PC-3 (cell line): ENCODE results near the gene ACTG1. TPM values are rescaled to one million over a fixed set of nuclear protein-coding genes. Genes with fewer than 3 reads are reported as not detected.

Experiments used
- ATAC-seq: fragments of 200-7000 bp; cut with Tn5 transposase; 2 replicates; pipeline ENCODE4 v1.9.1; 2020; ENCODE audit warnings: mild to moderate bottlenecking, moderate library complexity
- BruUV-seq: library from RNA; stranded (reverse); fragments of 400-500 nt; replicated peaks from 2 replicates; lab custom pipeline; 2021; lab: Mats Ljungman, UMichigan
- CTCF ChIA-PET: fragments of 300-600 bp; sonication (Branson Sonifier 250); formaldehyde crosslinking; loops from one replicate; lab custom pipeline; 2022; ENCODE audit warnings: antibody characterized with exemption; lab: Charles Lee
- POLR2A ChIA-PET: fragments of 300-600 bp; sonication (Branson Sonifier 250); formaldehyde crosslinking; loops from one replicate; lab custom pipeline; 2022; ENCODE audit warnings: antibody characterized with exemption; ENCODE audit not compliant: unreplicated experiment; lab: Charles Lee
- DNase-seq: peaks from one replicate; pipeline ENCODE4 v3.0.0-alpha.2; 2015
- H2AFZ ChIP-seq: fragments of 300-600 bp; sonication (generic); 2 replicates; pipeline ENCODE4 v1.6.0; 2016; ENCODE audit warnings: antibody characterized with exemption, low read length
- H3F3A ChIP-seq: fragments of 300-600 bp; sonication (generic); one replicate; pipeline ENCODE4 v1.6.0; 2017; ENCODE audit warnings: antibody characterized with exemption, low read length, control low read depth, mild to moderate bottlenecking; ENCODE audit not compliant: unreplicated experiment
- H3K27ac ChIP-seq: fragments of 300-600 bp; sonication (generic); 2 replicates; pipeline ENCODE4 v1.5.1; 2016; ENCODE audit warnings: mild to moderate bottlenecking, low read length
- H3K27me3 ChIP-seq: fragments of 300-600 bp; sonication (generic); 2 replicates; pipeline ENCODE4 v1.6.1; 2016; ENCODE audit warnings: low read length, mixed read lengths
- H3K36me3 ChIP-seq: fragments of 300-600 bp; sonication (generic); 2 replicates; pipeline ENCODE4 v1.6.1; 2016; ENCODE audit warnings: low read depth, mixed run types, low read length, mixed read lengths
- H3K4me1 ChIP-seq: fragments of 300-600 bp; sonication (generic); 2 replicates; pipeline ENCODE4 v1.5.1; 2016; ENCODE audit warnings: low read length; ENCODE audit not compliant: insufficient read depth
- H3K4me2 ChIP-seq: fragments of 300-600 bp; sonication (generic); 2 replicates; pipeline ENCODE4 v1.6.0; 2016; ENCODE audit warnings: low read length
- H3K4me3 ChIP-seq: fragments of 300-600 bp; sonication (generic); 2 replicates; pipeline ENCODE4 v1.5.1; 2016; ENCODE audit warnings: mild to moderate bottlenecking, low read length, mixed read lengths
- H3K79me2 ChIP-seq: fragments of 300-600 bp; sonication (generic); 2 replicates; pipeline ENCODE4 v1.6.1; 2017; ENCODE audit warnings: low read length, mixed read lengths
- H3K9ac ChIP-seq: fragments of 300-600 bp; sonication (generic); 2 replicates; pipeline ENCODE4 v1.6.0; 2016; ENCODE audit warnings: mild to moderate bottlenecking, low read length
- H3K9me2 ChIP-seq: fragments of 300-600 bp; sonication (generic); replicated peaks from 2 replicates; pipeline ENCODE4 v1.6.1; 2016; ENCODE audit warnings: mixed run types, low read length, mixed read lengths
- H3K9me3 ChIP-seq: fragments of 300-600 bp; sonication (generic); 2 replicates; pipeline ENCODE4 v1.6.1; 2016; ENCODE audit warnings: low read length, mixed read lengths
- H4K20me1 ChIP-seq: fragments of 300-600 bp; sonication (generic); 2 replicates; pipeline ENCODE4 v1.6.1; 2016; ENCODE audit warnings: low read length, mixed read lengths
- EZH2 ChIP-seq: fragments of 300-600 bp; sonication (generic); IDR thresholded peaks from one replicate; pipeline ENCODE4 v1.6.1; 2017; ENCODE audit warnings: antibody characterized with exemption, mild to moderate bottlenecking, low read length; ENCODE audit not compliant: unreplicated experiment
- EZH2phosphoT487 ChIP-seq: fragments of 300-600 bp; sonication (generic); IDR thresholded peaks from 2 replicates; pipeline ENCODE4 v1.6.1; 2018; ENCODE audit warnings: mild to moderate bottlenecking, antibody characterized with exemption, low read length, borderline replicate concordance
- intact Hi-C: fragments of 100-400 bp; cut with micrococcal nuclease; formaldehyde crosslinking; loops from 2 replicates; pipeline ENCODE4 v1.9.0; 2023
- total RNA-seq: library from RNA; depleted of rRNA; stranded (reverse); fragments of >200 nt; gene quantifications from 2 replicates; pipeline ENCODE4 v1.2.3, GENCODE V29; 2014
- TF ChIP-seq, protein P1 (sequence below): fragments of 300-600 bp; sonication (generic); conservative IDR thresholded peaks from 2 replicates; pipeline ENCODE4 v1.5.1; 2017; ENCODE audit warnings: antibody characterized with exemption, low read depth, mild to moderate bottlenecking, low read length

Gene ACTG1
- total RNA-seq, 1 experiment from 2014 or later: 4,503 TPM

DNA sequence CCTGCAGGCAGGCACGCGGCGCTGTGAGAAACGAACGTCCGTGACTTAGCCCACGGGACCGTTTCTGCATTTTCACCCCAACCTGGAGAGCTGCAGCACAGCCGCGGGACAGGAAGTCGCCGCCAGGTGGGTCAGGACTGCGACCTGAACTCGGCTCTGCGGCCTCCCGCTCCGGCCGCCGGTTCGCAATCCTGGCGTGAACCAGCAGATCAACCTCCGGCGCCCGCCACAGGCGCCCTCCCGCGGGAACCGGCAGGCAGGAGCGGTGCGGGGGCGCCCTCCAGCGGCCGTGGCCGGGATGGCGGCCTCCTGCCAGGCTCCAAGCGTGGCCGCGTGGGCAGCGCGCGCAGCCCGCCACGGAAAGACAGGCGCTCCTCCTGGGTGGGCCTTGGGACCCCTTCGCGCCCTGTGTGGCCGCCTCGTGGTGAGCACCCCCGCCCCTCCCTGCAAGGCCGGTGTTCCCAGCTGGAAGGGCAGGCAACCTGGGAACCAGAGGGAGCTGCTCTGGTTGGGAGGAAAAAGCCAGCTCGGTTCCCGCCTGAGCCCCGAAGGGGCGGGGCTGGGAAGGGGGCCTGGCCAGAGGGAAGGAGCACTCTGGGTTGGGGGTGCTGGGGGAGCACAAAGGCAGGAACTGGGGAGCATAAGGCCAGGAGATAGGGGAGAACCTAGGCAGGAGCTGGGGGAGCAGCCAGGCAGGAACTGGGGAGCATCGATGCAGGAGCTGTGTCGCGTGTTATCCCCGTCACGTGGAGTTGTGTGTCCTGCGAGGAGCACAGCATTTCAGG, 28.2 kb downstream of the ACTG1 start:
- no peaks in the 10 kb centered on the region for H3F3A ChIP-seq
- peak overlapping the region; percentile 62 for H3K4me3 ChIP-seq
- no peaks in the 10 kb centered on the region for H3K27me3 ChIP-seq
- TF ChIP-seq, protein P1, sequence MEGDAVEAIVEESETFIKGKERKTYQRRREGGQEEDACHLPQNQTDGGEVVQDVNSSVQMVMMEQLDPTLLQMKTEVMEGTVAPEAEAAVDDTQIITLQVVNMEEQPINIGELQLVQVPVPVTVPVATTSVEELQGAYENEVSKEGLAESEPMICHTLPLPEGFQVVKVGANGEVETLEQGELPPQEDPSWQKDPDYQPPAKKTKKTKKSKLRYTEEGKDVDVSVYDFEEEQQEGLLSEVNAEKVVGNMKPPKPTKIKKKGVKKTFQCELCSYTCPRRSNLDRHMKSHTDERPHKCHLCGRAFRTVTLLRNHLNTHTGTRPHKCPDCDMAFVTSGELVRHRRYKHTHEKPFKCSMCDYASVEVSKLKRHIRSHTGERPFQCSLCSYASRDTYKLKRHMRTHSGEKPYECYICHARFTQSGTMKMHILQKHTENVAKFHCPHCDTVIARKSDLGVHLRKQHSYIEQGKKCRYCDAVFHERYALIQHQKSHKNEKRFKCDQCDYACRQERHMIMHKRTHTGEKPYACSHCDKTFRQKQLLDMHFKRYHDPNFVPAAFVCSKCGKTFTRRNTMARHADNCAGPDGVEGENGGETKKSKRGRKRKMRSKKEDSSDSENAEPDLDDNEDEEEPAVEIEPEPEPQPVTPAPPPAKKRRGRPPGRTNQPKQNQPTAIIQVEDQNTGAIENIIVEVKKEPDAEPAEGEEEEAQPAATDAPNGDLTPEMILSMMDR: peak; percentile 92
- TF ChIP-seq EZH2 (no peak), EZH2phosphoT487 (no peak)
- intact Hi-C loops: loop anchor here (1.0 to 2.0 kb wide), 3 partner anchors 84 to 230 kb away; no protein-coding TSS in a partner anchor
- CTCF ChIA-PET: interaction anchor here (0.6 to 1.5 kb wide), 12 partner anchors 25 to 245 kb away, joined by 3 to 10 read pairs (median 4); partner anchors contain the start of genes BAHCC1, NDUFAF8 and TEPSIN
- H3K4me1 ChIP-seq: peaks cover 15% of the 10 kb centered on the region
- H3K36me3 ChIP-seq: no peaks in the 10 kb centered on the region
- peak overlapping the region; percentile 91 for H3K4me2 ChIP-seq
- no peaks in the 10 kb centered on the region for H3K79me2 ChIP-seq
- POLR2A ChIA-PET: interaction anchor here (0.5 to 1.0 kb wide), 3 partner anchors 28 to 251 kb away, joined by 5 to 12 read pairs (median 8); partner anchors contain the start of genes ACTG1 and BAHCC1
- no peaks in the 10 kb centered on the region for H3K9me3 ChIP-seq
- no TSS peak for BruUV-seq
- ATAC-seq (peak; percentile 75), DNase-seq (peak; percentile 89)
- no peaks in the 10 kb centered on the region for H3K9me2 ChIP-seq
- H3K27ac ChIP-seq: no peak overlapping the region
- H2AFZ ChIP-seq: peak overlapping the region; percentile 96
- H3K9ac ChIP-seq: peak overlapping the region; percentile 76
- H4K20me1 ChIP-seq: no peaks in the 10 kb centered on the region

DNA sequence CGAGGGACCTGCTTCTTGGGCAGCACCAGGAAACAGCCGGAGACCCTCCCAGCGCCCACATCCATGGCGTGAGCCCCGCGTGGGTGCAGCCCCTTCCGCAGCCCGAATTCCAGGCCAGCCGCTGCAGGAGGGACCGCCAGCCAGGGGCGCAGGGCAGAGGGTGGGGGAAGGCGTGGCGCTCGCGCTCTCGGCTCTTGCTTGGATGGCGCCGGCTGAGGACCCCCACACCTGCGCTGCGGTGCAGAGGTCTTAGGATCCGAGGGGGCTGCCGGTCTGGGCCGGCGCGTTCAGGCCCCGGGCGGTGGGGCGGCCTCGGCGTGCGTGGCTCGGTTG, 28.8 kb downstream of the ACTG1 start:
- BruUV-seq: no TSS peak
- peak overlapping the region; percentile 96 for H2AFZ ChIP-seq
- no peaks in the 10 kb centered on the region for H3K36me3 ChIP-seq
- DNase-seq: no peak
- ChIA-PET POLR2A (no interaction called here), CTCF (interaction anchor here (1.0 kb wide), 1 partner anchor 245 kb away, joined by 3 read pairs; the partner anchor contains the start of genes NDUFAF8 and TEPSIN)
- intact Hi-C loops: loop anchor here (1.0 to 2.0 kb wide), 3 partner anchors 83 to 229 kb away; no protein-coding TSS in a partner anchor
- H3K27me3 ChIP-seq: no peaks in the 10 kb centered on the region
- H3F3A ChIP-seq: no peaks in the 10 kb centered on the region
- no peaks in the 10 kb centered on the region for H3K9me2 ChIP-seq
- peaks cover 15% of the 10 kb centered on the region for H3K4me1 ChIP-seq
- TF ChIP-seq, protein P1: no peak
- TF ChIP-seq EZH2: no peak
- H3K79me2 ChIP-seq: no peaks in the 10 kb centered on the region
- H3K4me2 ChIP-seq: peak overlapping the region; percentile 91
- ATAC-seq: no peak
- H3K27ac ChIP-seq: no peak overlapping the region
- H3K4me3 ChIP-seq: no peak overlapping the region; the same call in none of the 2 replicates
- no peaks in the 10 kb centered on the region for H3K9me3 ChIP-seq
- no peak overlapping the region for H3K9ac ChIP-seq
- H4K20me1 ChIP-seq: no peaks in the 10 kb centered on the region
